ENCODE data around the gene ERBB2.

- TF ChIP-seq EZH2phosphoT487 (IDR thresholded peaks at IDR 0.05; ENCODE audit: unreplicated experiment) (no peak), POLR2AphosphoS5 (IDR thresholded peaks at IDR 0.05; ENCODE audit: low read depth) (no peak), CTCF (conservative IDR thresholded peaks at IDR 0.05; ENCODE audit: low read depth in 2 of 2) (no peak), REST (IDR thresholded peaks at IDR 0.05; ENCODE audit: unreplicated experiment) (no peak), EZH2 (IDR thresholded peaks at IDR 0.05; ENCODE audit: low read depth, unreplicated experiment) (no peak), ZNF114 (CRISPR knock-in tag; IDR thresholded peaks at IDR 0.05) (no peak), CREB1 (CRISPR knock-in tag; IDR thresholded peaks at IDR 0.05; ENCODE audit: low read depth) (no peak), STAT1 (IDR thresholded peaks at IDR 0.05; ENCODE audit: unreplicated experiment) (no peak)
Observed at GRCh38 chr17:39742856-39743436, 43.1 kb downstream of the ERBB2 start.

Measured in GM23338 (cell line).